Calu3 (cell line): ENCODE results near the gene DENND5A. TPM values are rescaled to one million over a fixed set of nuclear protein-coding genes. Genes with fewer than 3 reads are reported as not detected.

ENCODE experiments used
- BruUV-seq: library from RNA; stranded (reverse); fragments of 400-500 nt; replicated peaks from 2 replicates; lab custom pipeline; 2021; lab: Mats Ljungman, UMichigan
- CTCF ChIA-PET: fragments of 300-600 bp; sonication (Branson Sonifier 250); formaldehyde crosslinking; loops from one replicate; lab custom pipeline; 2022; ENCODE audit warnings: antibody characterized with exemption; lab: Charles Lee
- DNase-seq: peaks from one replicate; pipeline ENCODE4 v3.0.0; 2022
- H3K27ac Mint-ChIP-seq: one replicate; pipeline ENCODE4 v1.8.0; 2022; ENCODE audit warnings: mixed read lengths; ENCODE audit not compliant: unreplicated experiment
- H3K27me3 Mint-ChIP-seq: one replicate; pipeline ENCODE4 v1.8.0; 2022; ENCODE audit warnings: mixed read lengths; ENCODE audit not compliant: unreplicated experiment
- H3K36me3 Mint-ChIP-seq: one replicate; pipeline ENCODE4 v1.8.0; 2022; ENCODE audit warnings: mild to moderate bottlenecking, moderate library complexity, mixed read lengths; ENCODE audit not compliant: insufficient read depth, unreplicated experiment
- H3K4me1 Mint-ChIP-seq: one replicate; pipeline ENCODE4 v1.8.0; 2022; ENCODE audit warnings: mild to moderate bottlenecking, low read depth, mixed read lengths; ENCODE audit not compliant: unreplicated experiment
- H3K4me3 Mint-ChIP-seq: one replicate; pipeline ENCODE4 v1.8.0; 2022; ENCODE audit warnings: mild to moderate bottlenecking, low read depth, moderate library complexity, mixed read lengths; ENCODE audit not compliant: unreplicated experiment
- H3K9me3 Mint-ChIP-seq: one replicate; pipeline ENCODE4 v1.8.0; 2022; ENCODE audit warnings: low read depth, mixed read lengths; ENCODE audit not compliant: unreplicated experiment
- intact Hi-C: fragments of 100-400 bp; cut with micrococcal nuclease; formaldehyde crosslinking; loops from one replicate; pipeline ENCODE4 v1.10.0; 2022; ENCODE audit not compliant: unreplicated experiment
- total RNA-seq: library from RNA; stranded (reverse); gene quantifications from 2 replicates; pipeline ENCODE4 v1.2.3, GENCODE V29; 2022
- TF ChIP-seq, protein P1 (sequence below): fragments of 200-600 bp; IDR thresholded peaks from one replicate; pipeline ENCODE4 v1.8.0; 2022; ENCODE audit warnings: antibody characterized with exemption; ENCODE audit not compliant: unreplicated experiment

DENND5A gene
- total RNA-seq, 1 experiment from 2014 or later, result 40.0 TPM

- no TSS peak for BruUV-seq
- no peaks in the 10 kb centered on the region for H3K27me3 Mint-ChIP-seq
- no peak overlapping the region for H3K4me3 Mint-ChIP-seq
- DNase-seq, result no peak
- intact Hi-C loops, result no loop called here
- H3K4me1 Mint-ChIP-seq, result no peaks in the 10 kb centered on the region
- H3K36me3 Mint-ChIP-seq, result peaks cover 5% of the 10 kb centered on the region
- TF ChIP-seq, protein P1, sequence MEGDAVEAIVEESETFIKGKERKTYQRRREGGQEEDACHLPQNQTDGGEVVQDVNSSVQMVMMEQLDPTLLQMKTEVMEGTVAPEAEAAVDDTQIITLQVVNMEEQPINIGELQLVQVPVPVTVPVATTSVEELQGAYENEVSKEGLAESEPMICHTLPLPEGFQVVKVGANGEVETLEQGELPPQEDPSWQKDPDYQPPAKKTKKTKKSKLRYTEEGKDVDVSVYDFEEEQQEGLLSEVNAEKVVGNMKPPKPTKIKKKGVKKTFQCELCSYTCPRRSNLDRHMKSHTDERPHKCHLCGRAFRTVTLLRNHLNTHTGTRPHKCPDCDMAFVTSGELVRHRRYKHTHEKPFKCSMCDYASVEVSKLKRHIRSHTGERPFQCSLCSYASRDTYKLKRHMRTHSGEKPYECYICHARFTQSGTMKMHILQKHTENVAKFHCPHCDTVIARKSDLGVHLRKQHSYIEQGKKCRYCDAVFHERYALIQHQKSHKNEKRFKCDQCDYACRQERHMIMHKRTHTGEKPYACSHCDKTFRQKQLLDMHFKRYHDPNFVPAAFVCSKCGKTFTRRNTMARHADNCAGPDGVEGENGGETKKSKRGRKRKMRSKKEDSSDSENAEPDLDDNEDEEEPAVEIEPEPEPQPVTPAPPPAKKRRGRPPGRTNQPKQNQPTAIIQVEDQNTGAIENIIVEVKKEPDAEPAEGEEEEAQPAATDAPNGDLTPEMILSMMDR, result no peak
- CTCF ChIA-PET, result interaction anchor here (1.7 kb wide), 1 partner anchor 7 kb away, joined by 5 read pairs; no protein-coding TSS in a partner anchor
- no peaks in the 10 kb centered on the region for H3K9me3 Mint-ChIP-seq
- no peak overlapping the region for H3K27ac Mint-ChIP-seq
Observed at GRCh38 chr11:9130297-9130696, 134.9 kb downstream of the DENND5A start.

DNA sequence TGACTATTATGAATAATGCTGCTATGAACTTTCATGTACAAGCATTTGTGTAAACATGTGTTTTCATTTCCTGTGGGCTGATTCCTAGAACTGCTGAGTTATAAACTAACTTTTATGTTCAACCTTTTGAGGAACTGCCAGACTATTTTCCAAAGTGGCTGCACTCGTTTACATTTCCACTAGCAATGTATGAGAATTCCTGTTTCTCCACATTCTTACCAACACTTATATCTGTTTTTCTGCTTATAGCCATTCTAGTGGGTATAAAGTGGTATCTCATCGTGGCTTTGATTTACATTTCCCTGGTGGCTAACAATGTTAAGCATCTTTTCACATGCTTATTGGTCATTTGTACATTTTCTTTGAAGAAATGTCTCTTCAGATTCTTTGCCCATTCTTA is 138.5 kb downstream of the DENND5A start:
- no peak for DNase-seq
- Mint-ChIP-seq H3K4me3 (no peak overlapping the region), H3K9me3 (no peaks in the 10 kb centered on the region), H3K36me3 (no peaks in the 10 kb centered on the region), H3K4me1 (no peaks in the 10 kb centered on the region), H3K27me3 (no peaks in the 10 kb centered on the region), H3K27ac (no peak overlapping the region)
- CTCF ChIA-PET, result no interaction called here
- intact Hi-C loops, result no loop called here
- BruUV-seq, result no TSS peak
- TF ChIP-seq, protein P1, result no peak

DNA sequence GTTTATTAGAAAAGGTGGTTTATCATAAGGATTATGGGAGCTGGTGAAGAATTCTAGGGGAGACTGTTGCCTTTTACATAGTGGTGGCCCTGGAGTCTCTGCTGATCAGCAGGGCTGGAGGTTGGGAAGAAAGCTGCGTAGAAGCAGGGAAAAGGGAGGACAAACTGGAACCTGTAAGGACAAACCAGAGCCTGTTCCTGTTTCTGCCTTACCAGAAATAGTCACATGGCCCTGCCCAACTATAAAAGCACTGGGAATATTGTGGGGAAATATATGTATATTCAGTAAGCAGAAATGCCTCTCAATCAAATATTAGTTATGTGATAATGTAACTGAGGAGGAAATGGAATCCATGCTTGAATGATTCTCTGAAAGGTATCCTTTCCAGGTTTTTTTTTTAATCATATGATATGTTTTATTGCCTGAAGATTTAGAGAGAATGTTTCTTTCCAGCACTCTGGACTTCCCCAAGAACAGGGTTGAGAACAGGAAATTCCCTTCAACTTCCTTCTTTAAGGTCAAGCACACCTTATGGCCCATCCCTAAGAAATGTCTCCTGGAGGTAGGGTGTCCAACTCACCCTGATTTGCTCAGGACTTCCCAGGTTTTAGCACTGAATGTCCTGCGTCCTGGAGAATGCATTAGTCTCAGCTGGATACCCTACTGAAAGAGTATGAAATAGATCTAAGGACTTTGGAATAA is 139.8 kb downstream of the DENND5A start:
- Mint-ChIP-seq H3K4me3 (no peak overlapping the region), H3K27me3 (no peaks in the 10 kb centered on the region), H3K36me3 (no peaks in the 10 kb centered on the region), H3K9me3 (no peaks in the 10 kb centered on the region), H3K27ac (no peak overlapping the region), H3K4me1 (no peaks in the 10 kb centered on the region)
- TF ChIP-seq, protein P1, result no peak
- BruUV-seq, result no TSS peak
- no peak for DNase-seq
- CTCF ChIA-PET, result no interaction called here
- intact Hi-C loops, result no loop called here

DNA sequence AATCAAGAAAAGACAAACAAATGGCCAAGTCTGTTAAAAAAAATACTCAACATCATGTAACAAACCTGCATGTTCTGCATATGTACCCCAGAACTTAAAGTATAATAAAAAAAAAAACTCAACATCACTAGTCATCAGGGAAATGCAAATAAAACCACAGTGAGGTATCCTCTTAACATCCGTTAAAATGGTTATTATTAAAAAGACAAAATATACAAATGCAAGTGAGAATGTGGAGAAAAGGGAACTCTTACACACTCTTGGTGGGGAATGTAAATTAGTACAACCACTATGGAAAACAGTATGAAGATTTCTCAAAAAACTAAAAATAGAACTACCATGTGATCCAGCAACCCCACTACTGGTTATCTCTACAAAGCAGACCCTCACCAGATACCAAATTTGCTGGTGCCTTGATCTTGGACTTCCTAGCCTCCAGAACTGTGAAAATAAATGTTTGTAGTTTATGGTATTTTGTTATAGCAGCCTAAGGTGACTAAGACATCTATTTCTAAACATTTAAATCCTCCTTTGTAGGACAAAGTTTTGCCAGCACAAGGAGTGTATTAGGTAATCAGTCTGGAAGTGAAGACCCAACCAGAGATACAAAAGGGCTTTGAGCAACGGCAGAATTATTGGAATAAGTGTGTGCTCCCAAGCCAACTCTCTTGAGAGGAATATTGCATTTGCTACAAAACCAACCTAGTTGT is 141.4 kb downstream of the DENND5A start:
- intact Hi-C loops, result loop anchor here (5.0 kb wide), 1 partner anchor 106 kb away; no protein-coding TSS in a partner anchor
- TF ChIP-seq, protein P1, result no peak
- Mint-ChIP-seq H3K27me3 (no peaks in the 10 kb centered on the region), H3K36me3 (no peaks in the 10 kb centered on the region), H3K4me1 (no peaks in the 10 kb centered on the region), H3K27ac (no peak overlapping the region), H3K4me3 (no peak overlapping the region), H3K9me3 (no peaks in the 10 kb centered on the region)
- no peak for DNase-seq
- no TSS peak for BruUV-seq
- CTCF ChIA-PET, result interaction anchor here (0.6 kb wide), 1 partner anchor 112 kb away, joined by 4 read pairs; no protein-coding TSS in a partner anchor
